Mesothelial cell of epicardium (in vitro differentiated cells): ENCODE data around the gene PRKD2. TPM values are rescaled to one million over a fixed set of nuclear protein-coding genes. Genes with fewer than 3 reads are reported as not detected.
"Not testable (repeated sequence)": the region's sequence is repeated elsewhere in the genome, so short reads cannot be mapped to it uniquely, and the experiment has no call there.

Experiments
- DNase-seq, 2 experiments: peaks; one replicate each; pipeline ENCODE4 v3.0.0; 2021; ENCODE audit warnings: low spot score in 2 of 2; ENCODE audit not compliant: unreplicated experiment in 2 of 2
- H3K27ac Mint-ChIP-seq: 2 replicates; pipeline ENCODE4 v1.8.0; 2021; ENCODE audit warnings: mixed read lengths
- H3K27me3 Mint-ChIP-seq: 2 replicates; pipeline ENCODE4 v1.8.0; 2021; ENCODE audit warnings: low read depth, mixed read lengths
- H3K36me3 Mint-ChIP-seq: 2 replicates; pipeline ENCODE4 v1.8.0; 2021; ENCODE audit warnings: mixed read lengths
- H3K4me1 Mint-ChIP-seq: 2 replicates; pipeline ENCODE4 v1.8.0; 2021; ENCODE audit warnings: mixed read lengths
- H3K4me3 Mint-ChIP-seq: 2 replicates; pipeline ENCODE4 v1.8.0; 2021; ENCODE audit warnings: mild to moderate bottlenecking, moderate library complexity, mixed read lengths
- H3K9me3 Mint-ChIP-seq: 2 replicates; pipeline ENCODE4 v1.8.0; 2021; ENCODE audit warnings: mixed read lengths
- microRNA-seq: library from miRNA; unstranded; fragments of <30 nt; microRNA quantifications from one replicate; pipeline ENCODE4 v1.2.0, GENCODE V29; 2021; ENCODE audit warnings: inconsistent platforms, mixed read lengths
- total RNA-seq: library from RNA; stranded (reverse); gene quantifications from 3 replicates; pipeline ENCODE4 v1.2.1, GENCODE V29; 2021
- TF ChIP-seq, protein P1 (sequence below): fragments of 200-600 bp; sonication (generic); IDR thresholded peaks from one replicate; pipeline ENCODE4 v1.5.0; 2021; ENCODE audit warnings: antibody characterized with exemption; ENCODE audit not compliant: unreplicated experiment

The PRKD2 gene
- total RNA-seq, 1 donor from 2014 or later, result 74.7 TPM

DNA sequence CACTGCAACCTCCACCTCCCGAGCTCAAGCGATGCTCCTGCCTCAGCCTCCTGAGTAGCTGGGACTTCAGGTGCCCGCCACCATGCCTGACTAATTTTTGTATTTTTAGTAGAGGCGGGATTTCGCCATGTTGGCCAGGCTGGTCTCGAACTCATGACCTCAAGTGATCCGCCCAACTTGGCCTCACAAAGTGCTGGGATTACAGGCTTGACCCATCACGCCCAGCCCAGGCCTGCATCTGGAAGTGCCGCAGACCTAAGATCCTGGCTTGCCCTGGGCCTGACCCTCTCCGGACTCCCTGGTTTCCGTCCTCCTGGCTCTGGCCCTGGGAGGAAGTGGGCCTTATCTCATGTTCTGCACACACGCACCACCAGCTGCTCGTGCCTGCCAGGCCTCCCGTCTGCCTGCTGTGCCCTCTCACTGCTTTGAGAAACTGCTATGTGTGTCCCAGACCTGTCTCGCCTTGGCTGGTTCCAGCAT is 87.3 kb downstream of the PRKD2 start:
- Mint-ChIP-seq H3K36me3 (no peaks in the 10 kb centered on the region), H3K4me3 (no peak overlapping the region), H3K27ac (peak overlapping the region; percentile 87), H3K4me1 (peaks cover 47% of the 10 kb centered on the region), H3K9me3 (no peaks in the 10 kb centered on the region), H3K27me3 (peaks cover 11% of the 10 kb centered on the region)
- TF ChIP-seq, protein P1, sequence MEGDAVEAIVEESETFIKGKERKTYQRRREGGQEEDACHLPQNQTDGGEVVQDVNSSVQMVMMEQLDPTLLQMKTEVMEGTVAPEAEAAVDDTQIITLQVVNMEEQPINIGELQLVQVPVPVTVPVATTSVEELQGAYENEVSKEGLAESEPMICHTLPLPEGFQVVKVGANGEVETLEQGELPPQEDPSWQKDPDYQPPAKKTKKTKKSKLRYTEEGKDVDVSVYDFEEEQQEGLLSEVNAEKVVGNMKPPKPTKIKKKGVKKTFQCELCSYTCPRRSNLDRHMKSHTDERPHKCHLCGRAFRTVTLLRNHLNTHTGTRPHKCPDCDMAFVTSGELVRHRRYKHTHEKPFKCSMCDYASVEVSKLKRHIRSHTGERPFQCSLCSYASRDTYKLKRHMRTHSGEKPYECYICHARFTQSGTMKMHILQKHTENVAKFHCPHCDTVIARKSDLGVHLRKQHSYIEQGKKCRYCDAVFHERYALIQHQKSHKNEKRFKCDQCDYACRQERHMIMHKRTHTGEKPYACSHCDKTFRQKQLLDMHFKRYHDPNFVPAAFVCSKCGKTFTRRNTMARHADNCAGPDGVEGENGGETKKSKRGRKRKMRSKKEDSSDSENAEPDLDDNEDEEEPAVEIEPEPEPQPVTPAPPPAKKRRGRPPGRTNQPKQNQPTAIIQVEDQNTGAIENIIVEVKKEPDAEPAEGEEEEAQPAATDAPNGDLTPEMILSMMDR, result no peak
- no peak for DNase-seq

DNA sequence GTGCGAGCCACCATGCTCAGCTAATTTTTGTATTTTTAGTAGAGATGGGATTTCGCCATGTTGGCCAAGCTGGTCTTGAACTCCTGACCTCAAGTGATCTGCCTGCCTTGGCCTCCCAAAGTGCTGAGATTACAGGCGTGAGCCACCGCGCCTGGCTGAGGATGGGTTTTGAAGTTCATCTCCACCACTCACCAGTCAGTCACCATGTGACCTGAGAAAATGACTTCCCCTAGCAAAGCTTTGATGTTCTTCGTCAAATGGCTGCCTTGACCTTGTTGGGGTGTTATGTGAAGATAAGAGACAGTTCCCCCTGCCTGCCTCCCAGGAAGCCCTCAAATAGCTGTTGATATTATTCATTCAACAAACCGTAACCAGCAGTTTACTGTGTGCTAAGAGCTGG is 87.9 kb downstream of the PRKD2 start:
- H3K4me3 Mint-ChIP-seq, H3K9me3 Mint-ChIP-seq, H3K27me3 Mint-ChIP-seq, DNase-seq, H3K36me3 Mint-ChIP-seq: not testable (repeated sequence)
- peaks cover 50% of the 10 kb centered on the region for H3K4me1 Mint-ChIP-seq
- H3K27ac Mint-ChIP-seq, result peak overlapping the region; percentile 43

DNA sequence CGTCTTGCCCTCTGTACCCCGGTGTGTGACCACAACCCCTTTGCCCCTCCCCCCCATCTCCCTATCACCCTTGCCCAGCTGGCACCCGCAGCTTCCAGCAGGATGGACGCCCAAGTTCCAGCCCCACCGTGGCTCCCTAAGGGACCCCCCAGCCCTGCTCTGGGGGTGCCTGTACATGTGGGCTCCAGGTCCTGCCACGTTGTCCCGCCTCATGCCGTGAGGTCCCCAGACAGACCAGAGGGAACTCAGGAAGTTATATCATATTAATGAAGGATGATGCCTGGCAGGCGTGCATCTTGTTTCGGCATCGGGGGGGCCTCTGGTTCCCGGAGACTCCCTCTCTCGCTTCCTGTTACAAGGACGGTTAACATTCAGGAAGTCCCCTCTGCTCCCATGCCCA is 90.5 kb downstream of the PRKD2 start:
- Mint-ChIP-seq H3K27ac (no peak overlapping the region), H3K27me3 (no peaks in the 10 kb centered on the region), H3K9me3 (no peaks in the 10 kb centered on the region), H3K4me1 (peaks cover 41% of the 10 kb centered on the region), H3K4me3 (no peak overlapping the region), H3K36me3 (no peaks in the 10 kb centered on the region)
- DNase-seq, result no peak
- TF ChIP-seq, protein P1, result no peak

DNA sequence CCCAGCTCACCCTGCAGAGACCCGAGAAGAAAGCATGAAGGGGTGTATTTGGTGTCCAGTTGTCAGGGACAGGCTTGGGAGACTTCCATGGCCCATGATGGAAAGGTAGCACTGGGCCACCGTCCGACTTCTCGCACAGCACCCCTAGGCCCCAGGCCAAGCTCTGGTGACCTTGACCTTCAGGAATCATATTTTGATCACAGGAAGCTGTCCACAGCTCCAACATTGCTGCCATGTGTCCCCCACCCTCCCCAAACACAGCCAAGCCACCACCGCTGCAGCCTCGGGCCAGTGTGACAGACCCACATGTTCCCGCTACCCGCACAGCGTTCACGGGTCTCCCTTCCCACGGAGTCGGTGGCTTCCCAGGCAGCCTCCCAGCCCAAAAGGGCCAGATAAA is 91.2 kb downstream of the PRKD2 start:
- Mint-ChIP-seq H3K27me3 (no peaks in the 10 kb centered on the region), H3K4me3 (no peak overlapping the region), H3K36me3 (no peaks in the 10 kb centered on the region), H3K4me1 (peaks cover 41% of the 10 kb centered on the region), H3K9me3 (no peaks in the 10 kb centered on the region), H3K27ac (peak overlapping the region; percentile 84)
- TF ChIP-seq, protein P1, result no peak
- DNase-seq, result no peak

DNA sequence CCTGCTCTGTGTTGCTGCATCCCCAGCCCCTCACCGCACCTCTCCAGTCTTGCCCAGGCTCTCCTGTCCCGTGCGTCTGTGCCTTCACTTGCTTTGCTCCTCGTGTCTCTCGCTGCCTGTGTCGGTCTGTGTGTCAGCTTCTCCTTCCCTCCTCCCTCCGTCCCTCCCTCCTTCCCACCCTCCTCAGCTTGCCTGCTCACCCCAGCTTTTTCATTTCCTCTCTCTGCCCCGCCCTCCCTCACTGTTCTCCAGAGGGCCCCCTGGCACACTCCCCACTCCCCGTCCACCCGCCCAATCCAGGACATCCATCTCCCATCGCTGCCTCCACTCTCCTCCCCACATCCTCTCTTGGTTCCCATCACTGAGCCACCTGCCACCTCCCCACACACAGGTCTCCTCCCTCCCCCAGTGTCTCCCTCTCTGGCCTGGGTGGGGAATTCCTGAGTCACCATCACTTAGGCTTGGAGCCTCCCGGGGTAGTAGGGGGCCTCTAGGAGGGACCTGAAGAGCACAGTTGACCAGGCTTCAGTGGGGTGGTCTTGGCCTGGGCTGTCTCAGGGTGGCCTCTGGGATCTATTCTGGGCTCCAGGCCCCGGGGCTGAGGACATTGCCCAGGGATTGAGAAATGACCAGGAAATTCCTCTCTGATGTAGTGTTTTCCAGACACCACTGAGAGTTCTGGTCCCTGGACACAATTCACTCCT is 91.8 kb downstream of the PRKD2 start, which contains the start of gene PTGIR:
Gene PTGIR (minus strand): TSS at position 132 of the 704 bp plus-strand sequence. CDS start 864 bp downstream, outside the sequence.
- TF ChIP-seq, protein P1, result no peak
- H3K27me3 Mint-ChIP-seq, result no peaks in the 10 kb centered on the region
- peak within 1 kb of the TSS; percentile 48 for H3K4me3 Mint-ChIP-seq
- H3K9me3 Mint-ChIP-seq, result no peaks in the 10 kb centered on the region
- no peaks in the 10 kb centered on the region for H3K36me3 Mint-ChIP-seq
- peaks cover 41% of the 10 kb centered on the region for H3K4me1 Mint-ChIP-seq
- DNase-seq, result peak in 1 of 2 experiments; percentile 50
- peak within 1 kb of the TSS; percentile 84 for H3K27ac Mint-ChIP-seq

Small RNA genes within 50 kb of the gene (microRNA-seq; reads per million reads assigned to microRNA genes)
- 5.3 reads per million, percentile 21 among the genes with 10 or more reads in this experiment for gene MIR320E

Other genes starting within 250 kb of the PRKD2 start
- 25.8 to 27.4 TPM (median 25.9 TPM) in 3 replicates for gene PNMA8A, start 245.6 kb downstream of the PRKD2 start, total RNA-seq
- 3.0 to 3.2 TPM (median 3.1 TPM) in 3 replicates for gene PNMA8B, start 221.2 kb downstream of the PRKD2 start, total RNA-seq
- gene CALM3, start 115.8 kb downstream of the PRKD2 start, total RNA-seq, result 231 to 233 TPM (median 231 TPM) in 3 replicates
- 5.0 to 6.2 TPM (median 5.9 TPM) in 3 replicates for gene PTGIR, start 92.0 kb downstream of the PRKD2 start, total RNA-seq
- 7.6 to 13.7 TPM (median 12.2 TPM) in 3 replicates for gene GNG8, start 80.9 kb downstream of the PRKD2 start, total RNA-seq
- gene DACT3, start 55.9 kb downstream of the PRKD2 start, total RNA-seq, result 48.4 to 50.4 TPM (median 48.8 TPM) in 3 replicates
- gene FKRP, start 28.9 kb upstream of the PRKD2 start, total RNA-seq, result 34.3 to 40.6 TPM (median 37.0 TPM) in 3 replicates
- gene STRN4, start 29.3 kb upstream of the PRKD2 start, total RNA-seq, result 122 to 126 TPM (median 124 TPM) in 3 replicates
- 45.3 to 49.3 TPM (median 48.4 TPM) in 3 replicates for gene SLC1A5, start 71.5 kb upstream of the PRKD2 start, total RNA-seq
- 97.5 to 109 TPM (median 107 TPM) in 3 replicates for gene AP2S1, start 133.7 kb upstream of the PRKD2 start, total RNA-seq
- gene ARHGAP35, start 143.9 kb upstream of the PRKD2 start, total RNA-seq, result 74.9 to 77.9 TPM (median 77.4 TPM) in 3 replicates